ENCODE measurements around the gene METRNL.

The METRNL gene

GRCh38 chr17:83100220-83100852, 20.9 kb downstream of the METRNL start:
- Histone ChIP-seq H3K4me3 (ENCODE audit: low read depth, low read length) (peak overlapping the region; percentile 59), H3K79me2 (no peaks in the 10 kb centered on the region), H2AFZ (no peak overlapping the region), H3K36me3 (ENCODE audit: control insufficient read depth, insufficient read depth, low read length) (peaks cover 2% of the 10 kb centered on the region), H3K4me2 (ENCODE audit: low read length) (peak overlapping the region; percentile 85), H3K9me3 (ENCODE audit: control insufficient read depth, low read length) (no peaks in the 10 kb centered on the region), H3K27me3 (ENCODE audit: control insufficient read depth, insufficient read depth, low read length) (no peaks in the 10 kb centered on the region), H3K27ac (peak overlapping the region; percentile 81), H3K4me1 (peaks cover 46% of the 10 kb centered on the region), H3K9ac (peak overlapping the region; percentile 4)
- TF ChIP-seq CTCF (IDR thresholded peaks at IDR 0.05) = no peak

- Histone ChIP-seq H3K4me2 (ENCODE audit: low read length) (peak overlapping the region; percentile 73), H3K4me1 (peaks cover 46% of the 10 kb centered on the region), H3K36me3 (ENCODE audit: control insufficient read depth, insufficient read depth, low read length) (peaks cover 1% of the 10 kb centered on the region), H3K9me3 (ENCODE audit: control insufficient read depth, low read length) (no peaks in the 10 kb centered on the region), H2AFZ (peak overlapping the region; percentile 48), H3K4me3 (ENCODE audit: low read depth, low read length) (peak overlapping the region; percentile 37), H3K27ac (peak overlapping the region; percentile 40), H3K27me3 (ENCODE audit: control insufficient read depth, insufficient read depth, low read length) (no peaks in the 10 kb centered on the region), H3K9ac (no peak overlapping the region), H3K79me2 (no peaks in the 10 kb centered on the region)
- no peak for TF ChIP-seq CTCF (IDR thresholded peaks at IDR 0.05)
Measured at GRCh38 chr17:83100853-83101391, 21.5 kb downstream of the METRNL start.

GRCh38 chr17:83101805-83102480, 22.5 kb downstream of the METRNL start:
- peaks cover 40% of the 10 kb centered on the region for H3K4me1 ChIP-seq
- TF ChIP-seq CTCF (IDR thresholded peaks at IDR 0.05) = no peak
- H3K27me3 ChIP-seq (ENCODE audit: control insufficient read depth, insufficient read depth, low read length) = no peaks in the 10 kb centered on the region
- no peaks in the 10 kb centered on the region for H3K79me2 ChIP-seq
- no peaks in the 10 kb centered on the region for H3K9me3 ChIP-seq (ENCODE audit: control insufficient read depth, low read length)
- peak overlapping the region; percentile 38 for H2AFZ ChIP-seq
- no peaks in the 10 kb centered on the region for H3K36me3 ChIP-seq (ENCODE audit: control insufficient read depth, insufficient read depth, low read length)
- peak overlapping the region; percentile 37 for H3K4me3 ChIP-seq (ENCODE audit: low read depth, low read length)
- peak overlapping the region; percentile 73 for H3K4me2 ChIP-seq (ENCODE audit: low read length)
- no peak overlapping the region for H3K9ac ChIP-seq
- peak overlapping the region; percentile 40 for H3K27ac ChIP-seq

GRCh38 chr17:83103200-83103942, 24.0 kb downstream of the METRNL start:
- Histone ChIP-seq H3K36me3 (ENCODE audit: control insufficient read depth, insufficient read depth, low read length) (no peaks in the 10 kb centered on the region), H3K27me3 (ENCODE audit: control insufficient read depth, insufficient read depth, low read length) (no peaks in the 10 kb centered on the region), H3K4me1 (peaks cover 27% of the 10 kb centered on the region), H3K4me2 (ENCODE audit: low read length) (no peak overlapping the region), H2AFZ (no peak overlapping the region), H3K9ac (no peak overlapping the region), H3K4me3 (ENCODE audit: low read depth, low read length) (no peak overlapping the region), H3K79me2 (no peaks in the 10 kb centered on the region), H3K27ac (no peak overlapping the region), H3K9me3 (ENCODE audit: control insufficient read depth, low read length) (no peaks in the 10 kb centered on the region)
- no peak for TF ChIP-seq CTCF (IDR thresholded peaks at IDR 0.05)
